ENCODE results near the gene CDKL1. TPM values are rescaled to one million over a fixed set of nuclear protein-coding genes. Genes with fewer than 3 reads are reported as not detected.

CDKL1 gene
- polyA plus RNA-seq, 2 of the 4 experiments (the other 2 are of a cell fraction): 10.2 to 11.0 TPM

DNA sequence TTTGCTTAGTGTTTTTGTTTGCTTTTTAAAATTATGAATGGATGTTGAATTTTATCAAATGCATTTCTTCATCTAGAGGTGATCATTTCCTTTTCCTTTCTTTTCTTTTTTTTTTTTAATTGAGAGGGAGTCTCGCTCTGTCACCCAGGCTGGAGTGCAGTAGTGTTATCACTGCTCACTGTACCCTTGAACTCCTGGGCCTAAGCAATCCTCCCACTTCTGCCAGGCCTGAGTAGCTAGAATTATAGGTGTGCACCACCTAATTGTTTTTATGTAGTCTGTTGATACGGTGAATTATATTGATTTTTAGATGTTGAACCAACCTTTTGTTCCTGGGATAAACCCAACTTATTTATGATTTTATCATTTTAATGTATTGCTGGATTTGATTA is 1.5 kb upstream of the CDKL1 start:
- no peak for ATAC-seq
- 85% methylated on average over 2 of the region's 2 CpGs for WGBS (ENCODE audit: missing lambda C conversion rate)
- ChIA-PET POLR2A (no interaction called here), CTCF (interaction anchor here (0.6 kb wide), 1 partner anchor 375 kb away, joined by 3 read pairs; no protein-coding TSS in a partner anchor)
- Histone ChIP-seq H3K4me3 (no peak overlapping the region), H3K27ac (no peak overlapping the region), H3K4me1 (peaks cover 11% of the 10 kb centered on the region), H3K4me2 (peak overlapping the region; percentile 85), H3K9me3 (no peaks in the 10 kb centered on the region)
- TF ChIP-seq FOXS1 (CRISPR knock-in tag; IDR thresholded peaks at IDR 0.05) (no peak), NPAS2 (CRISPR knock-in tag; IDR thresholded peaks at IDR 0.05; ENCODE audit: borderline replicate concordance) (no peak)
- no peak for FAIRE-seq
- no peak for DNase-seq (ENCODE audit: low read depth in 1 of 2, low spot score in 1 of 2)

DNA sequence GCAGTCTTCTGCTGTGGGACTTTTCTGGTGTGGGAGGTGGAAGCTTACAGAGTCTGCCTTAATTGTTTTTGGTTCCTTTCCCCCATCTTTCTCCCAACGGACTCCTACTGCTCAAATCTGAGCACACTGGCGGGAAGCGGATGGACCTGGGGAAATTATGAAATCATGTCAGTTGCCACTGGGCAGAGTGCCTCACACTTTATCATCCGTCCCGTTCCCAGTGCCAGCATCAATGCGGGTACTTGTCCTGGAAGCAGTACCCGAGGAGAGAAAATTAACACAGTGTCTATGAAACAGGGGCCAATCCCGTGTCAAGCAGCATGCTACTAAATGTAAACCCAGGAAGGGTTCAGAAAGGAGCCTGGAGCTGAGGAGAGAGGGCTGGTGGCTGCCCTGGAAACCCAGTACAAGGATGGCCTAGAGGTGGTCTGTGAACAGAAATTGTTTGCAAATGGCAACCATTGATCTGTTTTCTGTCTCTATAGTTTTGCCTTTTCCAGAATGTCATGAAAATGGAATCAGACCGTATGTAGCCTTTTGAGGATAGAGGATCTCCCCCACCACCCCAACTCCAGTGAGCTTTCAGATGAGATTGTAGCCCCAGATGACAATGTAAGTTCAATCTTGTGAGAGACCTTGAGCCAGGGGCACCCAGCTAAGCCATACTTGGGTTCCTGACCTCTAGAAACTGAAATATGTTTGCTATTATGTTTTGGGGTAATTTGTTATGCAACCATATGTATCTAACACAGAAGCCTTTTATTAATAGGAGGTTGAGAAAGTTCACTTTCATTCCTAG is 908 bp upstream of the CDKL1 start:
- DNase-seq (ENCODE audit: low read depth in 1 of 2, low spot score in 1 of 2) (peak; percentile 39 to 48), FAIRE-seq (no peak), ATAC-seq (peak; percentile 56 to 62)
- Histone ChIP-seq H3K4me2 (peak overlapping the region; percentile 85), H3K9me3 (no peaks in the 10 kb centered on the region), H3K27ac (peak overlapping the region; percentile 81 to 94), H3K4me1 (peaks cover 10% of the 10 kb centered on the region), H3K4me3 (peak overlapping the region; percentile 60)
- CTCF ChIA-PET: interaction anchor here (0.6 to 1.6 kb wide), 7 partner anchors 77 to 380 kb away, joined by 3 to 9 read pairs (median 3); partner anchors contain the start of gene MAP4K5
- no peak for TF ChIP-seq MAFK (IDR thresholded peaks at IDR 0.05; ENCODE audit: partially characterized antibody)
- TF ChIP-seq CEBPB (IDR thresholded peaks at IDR 0.05): peak; percentile 36 to 70; a peak in 2 of 4 replicates
- WGBS (ENCODE audit: missing lambda C conversion rate): 23% methylated on average over 9 of the region's 9 CpGs
- POLR2A ChIA-PET: interaction anchor here (1.6 kb wide), 1 partner anchor 77 kb away, joined by 3 read pairs; no protein-coding TSS in a partner anchor

DNA sequence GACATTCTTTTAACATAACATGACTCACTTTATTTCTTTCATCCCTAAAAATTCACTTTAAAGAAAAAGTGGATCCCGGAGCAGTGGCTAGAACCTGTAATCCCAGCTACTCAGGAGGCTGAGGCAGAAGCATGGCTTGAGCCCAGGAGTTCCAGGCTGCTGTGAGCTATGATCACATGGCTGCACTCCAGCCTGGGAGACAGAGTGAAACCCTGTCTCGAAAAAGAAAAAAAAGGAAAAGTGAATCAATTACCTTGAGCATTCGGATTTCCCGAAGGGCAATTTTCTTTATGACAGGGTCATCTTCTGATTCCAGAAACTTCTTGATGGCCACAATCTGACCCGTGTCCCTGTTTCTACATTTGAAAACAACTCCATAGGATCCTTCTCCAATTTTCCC is 1.2 kb downstream of the CDKL1 start:
- H3K9me3 ChIP-seq: no peaks in the 10 kb centered on the region
- peak overlapping the region in 1 of 2 experiments; percentile 94; a peak in 3 of 6 replicates for H3K27ac ChIP-seq
- peaks cover 10% of the 10 kb centered on the region for H3K4me1 ChIP-seq
- ATAC-seq: no peak
- CTCF ChIA-PET: interaction anchor here (1.8 kb wide), 2 partner anchors 64 to 74 kb away, joined by 3 to 8 read pairs; no protein-coding TSS in a partner anchor
- no peak for DNase-seq (ENCODE audit: low read depth in 1 of 2, low spot score in 1 of 2)
- peak overlapping the region; percentile 60 for H3K4me3 ChIP-seq
- FAIRE-seq: no peak
- WGBS (ENCODE audit: missing lambda C conversion rate): 91% methylated on average over 5 of the region's 5 CpGs
- no peak for TF ChIP-seq EHF (CRISPR knock-in tag; IDR thresholded peaks at IDR 0.05)
- TF ChIP-seq, protein P1, sequence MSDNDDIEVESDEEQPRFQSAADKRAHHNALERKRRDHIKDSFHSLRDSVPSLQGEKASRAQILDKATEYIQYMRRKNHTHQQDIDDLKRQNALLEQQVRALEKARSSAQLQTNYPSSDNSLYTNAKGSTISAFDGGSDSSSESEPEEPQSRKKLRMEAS (IDR thresholded peaks at IDR 0.05): no peak
- TF ChIP-seq EP300 (IDR thresholded peaks at IDR 0.05): no peak
- TF ChIP-seq FOXS1 (CRISPR knock-in tag; IDR thresholded peaks at IDR 0.05): no peak
- POLR2A ChIA-PET: no interaction called here
- peak overlapping the region; percentile 85 for H3K4me2 ChIP-seq

DNA sequence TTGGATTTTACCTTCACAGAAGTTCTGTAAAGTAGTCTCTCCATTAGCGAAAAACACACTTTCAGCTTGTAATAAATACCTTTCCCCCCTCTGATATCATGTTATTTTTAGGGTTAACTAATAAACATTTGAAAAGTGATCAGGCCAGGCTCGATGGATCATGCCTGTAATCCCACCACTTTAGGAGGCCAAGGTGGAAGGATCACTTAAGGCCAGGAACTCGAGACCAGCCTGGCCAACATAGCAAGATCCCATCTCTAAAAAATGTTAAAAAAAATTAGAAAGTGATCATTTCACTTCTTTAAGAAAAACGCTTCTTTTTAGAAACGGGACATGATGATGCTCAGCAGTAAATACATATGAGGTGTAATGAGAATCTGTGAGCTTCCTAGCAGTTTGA is 2.0 kb downstream of the CDKL1 start:
- Histone ChIP-seq H3K9me3 (no peaks in the 10 kb centered on the region), H3K4me2 (no peak overlapping the region), H3K4me1 (peaks cover 16% of the 10 kb centered on the region), H3K27ac (no peak overlapping the region), H3K4me3 (no peak overlapping the region)
- ChIA-PET POLR2A (no interaction called here), CTCF (interaction anchor here (1.5 to 1.9 kb wide), 4 partner anchors 15 to 74 kb away, joined by 3 to 8 read pairs (median 4); no protein-coding TSS in a partner anchor)
- whole genome bisulfite sequencing (ENCODE audit: missing lambda C conversion rate): 92% methylated on average over 5 of the region's 5 CpGs
- TF ChIP-seq KDM5A (IDR thresholded peaks at IDR 0.05) (no peak), ZNF302 (CRISPR knock-in tag; IDR thresholded peaks at IDR 0.05) (no peak), CBX8 (IDR thresholded peaks at IDR 0.05) (no peak), GATA3 (IDR thresholded peaks at IDR 0.05; ENCODE audit: borderline replicate concordance) (no peak), CHD2 (IDR thresholded peaks at IDR 0.05; ENCODE audit: low read length, partially characterized antibody) (no peak), RNF2 (IDR thresholded peaks at IDR 0.05; ENCODE audit: borderline replicate concordance, low read depth) (no peak), POLR2AphosphoS2 (conservative IDR thresholded peaks at IDR 0.05; ENCODE audit: low read length) (no peak), JUNB (IDR thresholded peaks at IDR 0.05) (no peak), HEYL (CRISPR knock-in tag; IDR thresholded peaks at IDR 0.05) (no peak), RFX5 (IDR thresholded peaks at IDR 0.05) (no peak), RAD21 (conservative IDR thresholded peaks at IDR 0.05 in 1 of 2, IDR thresholded peaks at IDR 0.05 in 1 of 2) (no peak), HDAC2 (IDR thresholded peaks at IDR 0.05) (no peak), HOXA7 (CRISPR knock-in tag; IDR thresholded peaks at IDR 0.05) (no peak), RARB (CRISPR knock-in tag; IDR thresholded peaks at IDR 0.05) (no peak), RCOR1 (IDR thresholded peaks at IDR 0.05; ENCODE audit: low read depth, low read length) (no peak), HOXB13 (CRISPR knock-in tag; IDR thresholded peaks at IDR 0.05; ENCODE audit: low read depth) (no peak)
- TF ChIP-seq, protein P2, sequence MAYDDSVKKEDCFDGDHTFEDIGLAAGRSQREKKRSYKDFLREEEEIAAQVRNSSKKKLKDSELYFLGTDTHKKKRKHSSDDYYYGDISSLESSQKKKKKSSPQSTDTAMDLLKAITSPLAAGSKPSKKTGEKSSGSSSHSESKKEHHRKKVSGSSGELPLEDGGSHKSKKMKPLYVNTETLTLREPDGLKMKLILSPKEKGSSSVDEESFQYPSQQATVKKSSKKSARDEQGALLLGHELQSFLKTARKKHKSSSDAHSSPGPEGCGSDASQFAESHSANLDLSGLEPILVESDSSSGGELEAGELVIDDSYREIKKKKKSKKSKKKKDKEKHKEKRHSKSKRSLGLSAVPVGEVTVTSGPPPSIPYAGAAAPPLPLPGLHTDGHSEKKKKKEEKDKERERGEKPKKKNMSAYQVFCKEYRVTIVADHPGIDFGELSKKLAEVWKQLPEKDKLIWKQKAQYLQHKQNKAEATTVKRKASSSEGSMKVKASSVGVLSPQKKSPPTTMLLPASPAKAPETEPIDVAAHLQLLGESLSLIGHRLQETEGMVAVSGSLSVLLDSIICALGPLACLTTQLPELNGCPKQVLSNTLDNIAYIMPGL (CRISPR knock-in tag; IDR thresholded peaks at IDR 0.05; ENCODE audit: borderline replicate concordance): no peak
- TF ChIP-seq, protein P3, sequence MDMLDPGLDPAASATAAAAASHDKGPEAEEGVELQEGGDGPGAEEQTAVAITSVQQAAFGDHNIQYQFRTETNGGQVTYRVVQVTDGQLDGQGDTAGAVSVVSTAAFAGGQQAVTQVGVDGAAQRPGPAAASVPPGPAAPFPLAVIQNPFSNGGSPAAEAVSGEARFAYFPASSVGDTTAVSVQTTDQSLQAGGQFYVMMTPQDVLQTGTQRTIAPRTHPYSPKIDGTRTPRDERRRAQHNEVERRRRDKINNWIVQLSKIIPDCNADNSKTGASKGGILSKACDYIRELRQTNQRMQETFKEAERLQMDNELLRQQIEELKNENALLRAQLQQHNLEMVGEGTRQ (IDR thresholded peaks at IDR 0.05): no peak
- TF ChIP-seq, protein P4, sequence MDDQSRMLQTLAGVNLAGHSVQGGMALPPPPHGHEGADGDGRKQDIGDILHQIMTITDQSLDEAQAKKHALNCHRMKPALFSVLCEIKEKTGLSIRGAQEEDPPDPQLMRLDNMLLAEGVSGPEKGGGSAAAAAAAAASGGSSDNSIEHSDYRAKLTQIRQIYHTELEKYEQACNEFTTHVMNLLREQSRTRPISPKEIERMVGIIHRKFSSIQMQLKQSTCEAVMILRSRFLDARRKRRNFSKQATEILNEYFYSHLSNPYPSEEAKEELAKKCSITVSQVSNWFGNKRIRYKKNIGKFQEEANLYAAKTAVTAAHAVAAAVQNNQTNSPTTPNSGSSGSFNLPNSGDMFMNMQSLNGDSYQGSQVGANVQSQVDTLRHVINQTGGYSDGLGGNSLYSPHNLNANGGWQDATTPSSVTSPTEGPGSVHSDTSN (IDR thresholded peaks at IDR 0.05): no peak
- DNase-seq (ENCODE audit: low read depth in 1 of 2, low spot score in 1 of 2) (no peak), FAIRE-seq (no peak), ATAC-seq (no peak)
